ENCODE measurements around the gene TEAD4.

The TEAD4 gene

DNA sequence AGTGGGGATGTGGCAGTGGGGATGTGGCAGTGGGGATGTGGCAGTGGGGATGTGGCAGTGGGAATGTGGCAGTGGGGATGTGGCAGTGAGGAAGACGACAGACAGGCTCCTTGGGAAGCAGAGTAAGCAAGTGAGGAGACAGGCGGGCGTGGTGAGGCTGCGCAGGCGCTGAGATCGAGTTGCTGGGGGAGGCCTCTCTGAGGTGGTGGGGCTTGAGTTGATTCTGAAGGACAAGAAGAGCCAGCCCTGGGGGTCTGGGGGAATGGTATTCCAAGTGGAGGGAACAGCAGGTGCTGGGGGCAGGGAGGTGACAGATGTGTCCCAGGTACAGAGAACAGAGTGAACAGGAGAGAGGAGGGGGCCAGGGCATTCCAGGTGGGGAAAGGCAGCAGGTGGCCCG lies 84.2 kb downstream of the TEAD4 start:
- H3K4me3 ChIP-seq (ENCODE audit: low read length) = no peak overlapping the region
- H3K36me3 ChIP-seq (ENCODE audit: insufficient read depth, low read depth, low read length) = peaks cover 37% of the 10 kb centered on the region
- H3K9ac ChIP-seq (ENCODE audit: low read depth, low read length) = no peak overlapping the region
- H3K4me1 ChIP-seq (ENCODE audit: insufficient read depth, low read length) = peaks cover 4% of the 10 kb centered on the region; the same call in 1 of the 2 replicates
- H3K27me3 ChIP-seq (ENCODE audit: insufficient read depth, low read length) = no peaks in the 10 kb centered on the region
- no peaks in the 10 kb centered on the region for H3K9me3 ChIP-seq (ENCODE audit: insufficient read depth, low read depth, low read length)
- H3K27ac ChIP-seq (ENCODE audit: low read length) = no peak overlapping the region

- no peak overlapping the region for H3K27ac ChIP-seq (ENCODE audit: low read length)
- no peaks in the 10 kb centered on the region for H3K27me3 ChIP-seq (ENCODE audit: insufficient read depth, low read length)
- H3K4me1 ChIP-seq (ENCODE audit: insufficient read depth, low read length) = peaks cover 4% of the 10 kb centered on the region; the same call in 1 of the 2 replicates
- H3K36me3 ChIP-seq (ENCODE audit: insufficient read depth, low read depth, low read length) = peaks cover 30% of the 10 kb centered on the region
- H3K9me3 ChIP-seq (ENCODE audit: insufficient read depth, low read depth, low read length) = no peaks in the 10 kb centered on the region
- no peak overlapping the region for H3K4me3 ChIP-seq (ENCODE audit: low read length)
- no peak overlapping the region for H3K9ac ChIP-seq (ENCODE audit: low read depth, low read length)
Observed at GRCh38 chr12:3044141-3044630, 85.0 kb downstream of the TEAD4 start.

GRCh38 chr12:3045494-3045893 lies 86.3 kb downstream of the TEAD4 start:
- Histone ChIP-seq H3K9me3 (ENCODE audit: insufficient read depth, low read depth, low read length) (no peaks in the 10 kb centered on the region), H3K36me3 (ENCODE audit: insufficient read depth, low read depth, low read length) (peaks cover 18% of the 10 kb centered on the region; the same call in 1 of the 2 replicates), H3K4me3 (ENCODE audit: low read length) (no peak overlapping the region), H3K27me3 (ENCODE audit: insufficient read depth, low read length) (no peaks in the 10 kb centered on the region), H3K27ac (ENCODE audit: low read length) (no peak overlapping the region), H3K9ac (ENCODE audit: low read depth, low read length) (no peak overlapping the region), H3K4me1 (ENCODE audit: insufficient read depth, low read length) (peaks cover 4% of the 10 kb centered on the region; the same call in 1 of the 2 replicates)

GRCh38 chr12:3045989-3046388 lies 86.8 kb downstream of the TEAD4 start:
- Histone ChIP-seq H3K4me1 (ENCODE audit: insufficient read depth, low read length) (peaks cover 4% of the 10 kb centered on the region; the same call in 1 of the 2 replicates), H3K27me3 (ENCODE audit: insufficient read depth, low read length) (no peaks in the 10 kb centered on the region), H3K36me3 (ENCODE audit: insufficient read depth, low read depth, low read length) (peaks cover 13% of the 10 kb centered on the region; the same call in 1 of the 2 replicates), H3K27ac (ENCODE audit: low read length) (no peak overlapping the region), H3K9me3 (ENCODE audit: insufficient read depth, low read depth, low read length) (no peaks in the 10 kb centered on the region), H3K4me3 (ENCODE audit: low read length) (no peak overlapping the region), H3K9ac (ENCODE audit: low read depth, low read length) (no peak overlapping the region)

- H3K27ac ChIP-seq (ENCODE audit: low read length) = no peak overlapping the region
- H3K4me3 ChIP-seq (ENCODE audit: low read length) = no peak overlapping the region
- H3K9me3 ChIP-seq (ENCODE audit: insufficient read depth, low read depth, low read length) = no peaks in the 10 kb centered on the region
- peaks cover 9% of the 10 kb centered on the region; the same call in 1 of the 2 replicates for H3K36me3 ChIP-seq (ENCODE audit: insufficient read depth, low read depth, low read length)
- peaks cover 4% of the 10 kb centered on the region; the same call in 1 of the 2 replicates for H3K4me1 ChIP-seq (ENCODE audit: insufficient read depth, low read length)
- no peak overlapping the region for H3K9ac ChIP-seq (ENCODE audit: low read depth, low read length)
- no peaks in the 10 kb centered on the region for H3K27me3 ChIP-seq (ENCODE audit: insufficient read depth, low read length)
Observed at GRCh38 chr12:3046441-3047200, 87.4 kb downstream of the TEAD4 start.

DNA sequence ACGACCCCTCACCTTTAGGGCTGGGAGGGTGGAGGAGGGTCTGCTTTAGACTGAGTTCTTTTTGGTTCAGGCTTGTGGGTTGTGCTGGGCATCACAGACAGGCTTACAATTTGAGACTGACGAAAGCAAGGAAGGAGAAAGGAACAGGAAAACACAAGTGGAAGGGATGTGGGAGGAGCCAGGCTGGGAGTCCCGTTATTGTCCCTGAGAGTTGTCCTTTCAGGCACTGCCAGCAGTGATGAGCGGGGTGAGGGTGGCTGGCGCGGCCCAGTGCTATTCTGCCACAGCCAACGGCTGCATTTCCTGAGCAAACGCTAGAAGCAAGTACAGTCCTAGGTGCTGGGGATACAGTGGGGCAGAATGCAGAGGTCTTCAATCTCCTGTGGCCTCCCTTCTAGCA lies 88.8 kb downstream of the TEAD4 start:
- Histone ChIP-seq H3K9me3 (ENCODE audit: insufficient read depth, low read depth, low read length) (no peaks in the 10 kb centered on the region), H3K4me3 (ENCODE audit: low read length) (no peak overlapping the region), H3K27ac (ENCODE audit: low read length) (no peak overlapping the region), H3K27me3 (ENCODE audit: insufficient read depth, low read length) (no peaks in the 10 kb centered on the region), H3K9ac (ENCODE audit: low read depth, low read length) (no peak overlapping the region), H3K4me1 (ENCODE audit: insufficient read depth, low read length) (peaks cover 4% of the 10 kb centered on the region; the same call in 1 of the 2 replicates), H3K36me3 (ENCODE audit: insufficient read depth, low read depth, low read length) (no peaks in the 10 kb centered on the region)

DNA sequence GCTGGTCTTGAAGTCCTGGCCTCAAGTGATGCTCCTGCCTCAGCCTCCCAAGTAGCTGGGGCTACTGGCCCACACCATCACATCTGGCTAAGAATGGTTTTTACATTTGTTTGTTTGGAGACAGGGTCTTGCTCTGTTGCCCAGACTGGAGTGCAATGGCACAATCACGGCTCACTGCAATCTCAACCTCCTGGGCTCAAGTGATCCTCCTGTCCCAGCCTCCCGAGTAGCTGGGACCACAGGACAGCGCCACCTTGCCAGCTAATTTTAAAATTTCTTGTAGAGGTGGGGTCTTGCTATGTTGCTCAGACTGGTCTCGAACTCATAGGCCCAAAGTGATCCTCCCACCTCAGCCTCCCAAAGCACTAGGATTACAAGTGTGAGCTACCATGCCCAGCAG lies 89.3 kb downstream of the TEAD4 start:
- peaks cover 4% of the 10 kb centered on the region; the same call in 1 of the 2 replicates for H3K4me1 ChIP-seq (ENCODE audit: insufficient read depth, low read length)
- no peak overlapping the region for H3K4me3 ChIP-seq (ENCODE audit: low read length)
- H3K27me3 ChIP-seq (ENCODE audit: insufficient read depth, low read length) = no peaks in the 10 kb centered on the region
- no peak overlapping the region for H3K27ac ChIP-seq (ENCODE audit: low read length)
- H3K36me3 ChIP-seq (ENCODE audit: insufficient read depth, low read depth, low read length) = no peaks in the 10 kb centered on the region
- H3K9me3 ChIP-seq (ENCODE audit: insufficient read depth, low read depth, low read length) = no peaks in the 10 kb centered on the region
- no peak overlapping the region for H3K9ac ChIP-seq (ENCODE audit: low read depth, low read length)

GRCh38 chr12:3049176-3049575 lies 90.0 kb downstream of the TEAD4 start:
- Histone ChIP-seq H3K36me3 (ENCODE audit: insufficient read depth, low read depth, low read length) (no peaks in the 10 kb centered on the region), H3K27ac (ENCODE audit: low read length) (no peak overlapping the region), H3K27me3 (ENCODE audit: insufficient read depth, low read length) (no peaks in the 10 kb centered on the region), H3K4me3 (ENCODE audit: low read length) (no peak overlapping the region), H3K4me1 (ENCODE audit: insufficient read depth, low read length) (peaks cover 4% of the 10 kb centered on the region; the same call in 1 of the 2 replicates), H3K9ac (ENCODE audit: low read depth, low read length) (no peak overlapping the region), H3K9me3 (ENCODE audit: insufficient read depth, low read depth, low read length) (no peaks in the 10 kb centered on the region)

DNA sequence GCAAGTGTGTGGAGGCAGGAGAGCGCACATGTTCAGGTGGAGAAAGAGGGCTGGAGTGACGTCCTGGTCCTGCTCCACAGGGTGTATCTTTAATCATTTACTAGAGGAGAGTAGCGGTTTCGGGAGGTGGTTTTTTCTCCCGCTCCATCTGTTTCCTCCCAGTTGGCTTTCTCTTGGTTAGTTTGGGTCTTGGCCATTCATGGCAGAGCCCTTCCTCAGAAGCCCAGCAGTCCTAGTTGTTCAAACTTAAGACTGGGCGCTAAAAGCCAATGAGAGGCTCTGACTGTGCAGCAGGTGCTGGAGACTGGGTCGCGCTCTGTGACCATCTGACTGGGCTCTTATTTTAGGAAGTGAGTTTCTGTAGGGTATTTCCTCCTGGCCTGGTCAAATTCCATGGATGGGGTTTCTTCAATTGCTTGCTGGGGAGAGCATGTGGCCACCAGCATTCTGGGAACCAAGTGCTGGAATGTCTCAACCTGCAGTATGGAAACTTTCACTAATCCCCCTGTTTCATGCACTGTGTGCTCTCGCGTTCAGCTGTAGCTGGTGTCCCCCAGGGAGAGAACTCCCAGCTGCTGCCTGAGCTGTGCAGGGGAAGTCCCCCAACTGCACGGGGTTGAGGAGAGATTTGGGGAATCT lies 90.5 kb downstream of the TEAD4 start:
- H3K27me3 ChIP-seq (ENCODE audit: insufficient read depth, low read length) = no peaks in the 10 kb centered on the region
- no peaks in the 10 kb centered on the region for H3K36me3 ChIP-seq (ENCODE audit: insufficient read depth, low read depth, low read length)
- no peak overlapping the region for H3K27ac ChIP-seq (ENCODE audit: low read length)
- H3K4me1 ChIP-seq (ENCODE audit: insufficient read depth, low read length) = peaks cover 4% of the 10 kb centered on the region; the same call in 1 of the 2 replicates
- no peak overlapping the region for H3K9ac ChIP-seq (ENCODE audit: low read depth, low read length)
- H3K4me3 ChIP-seq (ENCODE audit: low read length) = no peak overlapping the region
- H3K9me3 ChIP-seq (ENCODE audit: insufficient read depth, low read depth, low read length) = no peaks in the 10 kb centered on the region

GRCh38 chr12:3054374-3054773 lies 95.2 kb downstream of the TEAD4 start:
- Histone ChIP-seq H3K27me3 (ENCODE audit: insufficient read depth, low read length) (no peaks in the 10 kb centered on the region), H3K36me3 (ENCODE audit: insufficient read depth, low read depth, low read length) (no peaks in the 10 kb centered on the region), H3K27ac (ENCODE audit: low read length) (no peak overlapping the region), H3K9me3 (ENCODE audit: insufficient read depth, low read depth, low read length) (no peaks in the 10 kb centered on the region), H3K4me1 (ENCODE audit: insufficient read depth, low read length) (no peaks in the 10 kb centered on the region), H3K9ac (ENCODE audit: low read depth, low read length) (no peak overlapping the region), H3K4me3 (ENCODE audit: low read length) (no peak overlapping the region)

- H3K9me3 ChIP-seq (ENCODE audit: insufficient read depth, low read depth, low read length) = no peaks in the 10 kb centered on the region
- no peak overlapping the region for H3K9ac ChIP-seq (ENCODE audit: low read depth, low read length)
- H3K36me3 ChIP-seq (ENCODE audit: insufficient read depth, low read depth, low read length) = no peaks in the 10 kb centered on the region
- no peak overlapping the region for H3K4me3 ChIP-seq (ENCODE audit: low read length)
- H3K4me1 ChIP-seq (ENCODE audit: insufficient read depth, low read length) = no peaks in the 10 kb centered on the region
- H3K27ac ChIP-seq (ENCODE audit: low read length) = no peak overlapping the region
- H3K27me3 ChIP-seq (ENCODE audit: insufficient read depth, low read length) = no peaks in the 10 kb centered on the region
Observed at GRCh38 chr12:3055026-3055703, 96.0 kb downstream of the TEAD4 start.
